Fibroblast of skin of right biceps (primary cell): ENCODE results near the gene EPS8L1.
"Not testable (repeated sequence)": the region's sequence is repeated elsewhere in the genome, so short reads cannot be mapped to it uniquely, and the experiment has no call there.

Experiments
- DNase-seq: peaks from one replicate; pipeline ENCODE4 v3.0.0-alpha.2; 2013

Gene EPS8L1

GRCh38 chr19:55096061-55096701 is 20.5 kb downstream of the EPS8L1 start:
- DNase-seq: no peak

DNA sequence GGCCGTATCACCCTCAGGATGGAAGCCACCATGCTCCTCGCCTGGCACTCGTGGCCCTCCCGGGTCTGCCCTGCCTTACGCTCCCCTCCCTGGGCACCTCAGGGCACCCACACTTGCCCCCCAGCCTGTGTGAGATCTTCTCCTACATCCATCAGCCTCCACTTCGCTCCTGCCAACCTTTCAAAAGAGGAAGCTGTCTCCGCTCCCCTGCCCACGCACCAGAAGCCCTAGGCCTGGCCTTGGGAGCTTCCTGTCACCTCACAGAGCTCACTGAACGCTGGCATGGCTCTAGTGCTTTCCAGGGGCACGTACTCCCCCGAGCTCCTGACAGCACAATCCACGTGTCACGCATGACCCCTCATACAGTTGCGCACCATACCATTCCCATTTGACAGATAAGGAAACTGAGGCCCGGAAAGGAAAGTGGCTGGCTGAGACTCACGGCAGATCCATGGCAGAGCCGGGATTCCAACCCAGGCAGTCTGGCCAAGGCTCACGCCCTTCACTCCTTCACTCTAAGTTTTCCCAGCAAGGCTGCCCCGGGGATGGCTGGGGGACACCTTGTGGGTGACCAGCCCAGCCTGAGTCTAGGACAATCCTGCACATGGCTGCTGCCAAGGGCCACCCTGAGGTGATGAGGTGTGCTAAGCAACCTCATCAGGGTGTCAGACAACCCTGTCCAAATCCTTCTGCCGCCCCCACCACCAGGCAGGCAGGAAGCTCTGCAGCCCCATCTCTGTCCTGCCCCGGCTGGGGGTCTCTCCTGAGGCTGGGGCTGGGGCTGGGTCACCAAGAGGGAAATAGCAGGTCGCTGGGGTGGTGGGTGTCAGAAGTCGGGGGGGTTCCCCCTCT is 22.4 kb downstream of the EPS8L1 start:
- DNase-seq: no peak

GRCh38 chr19:55098716-55099556 is 23.3 kb downstream of the EPS8L1 start:
- no peak for DNase-seq

DNA sequence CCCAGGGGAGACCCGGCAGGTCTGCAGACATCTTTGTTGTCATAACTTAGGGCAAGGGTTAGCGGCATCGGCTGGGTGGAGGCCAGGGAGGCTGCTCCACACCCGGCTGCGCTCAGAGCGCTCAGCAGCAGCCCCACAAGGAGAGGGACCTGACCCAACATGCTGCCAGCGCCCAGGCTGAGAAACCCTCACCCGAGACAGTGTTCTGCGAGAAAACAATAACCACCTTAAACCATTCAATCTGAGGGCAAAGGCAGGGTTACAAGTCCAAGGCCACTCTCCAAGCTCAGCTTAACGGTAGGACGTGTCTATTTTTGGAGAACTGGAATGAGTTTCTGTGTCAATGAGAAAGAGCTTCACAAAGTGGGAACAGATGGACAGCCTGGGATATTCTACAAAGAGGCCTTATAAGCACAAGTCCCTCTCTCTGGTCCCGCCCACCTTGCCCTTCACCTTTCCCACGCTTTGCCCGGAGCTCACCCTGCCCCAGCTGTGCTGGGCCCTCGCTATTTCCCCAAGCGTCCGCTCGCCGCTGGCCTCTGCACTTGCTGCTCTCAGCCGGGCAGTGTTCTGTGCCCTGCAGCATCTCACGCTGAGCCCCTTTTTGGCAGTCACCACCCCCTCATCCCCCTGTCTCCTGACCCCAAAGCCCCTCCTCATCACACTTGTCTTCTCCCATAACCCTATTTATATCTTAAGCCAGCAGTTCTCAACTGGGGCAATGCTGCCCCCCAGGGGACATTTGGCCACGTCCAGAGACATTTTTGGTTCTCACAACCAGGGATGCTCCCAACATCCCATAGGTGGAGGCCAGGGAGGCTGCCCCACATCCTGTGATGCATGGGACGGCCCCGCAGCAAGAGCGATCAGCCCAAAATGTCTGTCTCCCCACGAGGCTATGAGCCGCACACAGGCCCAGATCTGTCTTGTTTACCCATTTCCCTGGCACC is 24.2 kb downstream of the EPS8L1 start:
- no peak for DNase-seq

GRCh38 chr19:55101261-55101660 is 25.6 kb downstream of the EPS8L1 start:
- DNase-seq: no peak

- no peak for DNase-seq
Observed at GRCh38 chr19:55103190-55103589, 27.5 kb downstream of the EPS8L1 start.

DNA sequence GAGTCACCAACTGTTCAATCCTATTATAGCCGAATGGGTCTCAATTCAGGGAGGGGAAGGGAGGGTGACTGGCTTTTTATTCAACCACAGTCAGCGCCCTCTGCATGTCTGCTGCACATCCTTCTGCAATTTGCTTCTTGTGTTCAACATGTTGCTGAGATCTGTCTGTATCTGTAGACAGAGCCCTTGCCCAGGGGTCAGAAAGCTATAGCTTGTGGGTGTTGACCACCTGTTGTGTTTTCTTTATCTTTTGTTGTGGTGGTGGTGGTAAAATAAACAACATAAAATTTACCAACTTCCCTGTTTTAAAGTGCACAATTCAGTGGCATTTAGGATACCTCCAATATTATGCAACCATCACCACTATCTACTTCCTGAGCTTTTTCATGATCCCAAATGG is 29.6 kb downstream of the EPS8L1 start:
- DNase-seq: no peak

GRCh38 chr19:55106591-55106990 is 30.9 kb downstream of the EPS8L1 start:
- no peak for DNase-seq

DNA sequence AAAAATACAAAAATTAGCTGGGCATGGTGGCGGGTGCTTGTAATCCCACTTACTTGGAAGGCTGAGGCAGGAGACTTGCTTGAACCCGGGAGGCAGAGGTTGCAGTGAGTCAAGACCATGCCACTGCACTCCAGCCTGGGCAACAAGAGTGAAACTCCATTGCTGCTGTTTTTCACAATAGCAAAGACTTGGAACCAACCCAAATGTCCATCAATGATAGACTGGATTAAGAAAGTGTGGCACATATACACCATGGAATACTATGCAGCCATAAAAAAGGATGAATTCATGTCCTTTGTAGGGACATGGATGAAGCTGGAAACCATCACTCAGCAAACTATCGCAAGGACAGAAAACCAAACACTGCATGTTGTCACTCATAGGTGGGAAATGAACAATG is 31.6 kb downstream of the EPS8L1 start:
- not testable (repeated sequence) for DNase-seq

DNA sequence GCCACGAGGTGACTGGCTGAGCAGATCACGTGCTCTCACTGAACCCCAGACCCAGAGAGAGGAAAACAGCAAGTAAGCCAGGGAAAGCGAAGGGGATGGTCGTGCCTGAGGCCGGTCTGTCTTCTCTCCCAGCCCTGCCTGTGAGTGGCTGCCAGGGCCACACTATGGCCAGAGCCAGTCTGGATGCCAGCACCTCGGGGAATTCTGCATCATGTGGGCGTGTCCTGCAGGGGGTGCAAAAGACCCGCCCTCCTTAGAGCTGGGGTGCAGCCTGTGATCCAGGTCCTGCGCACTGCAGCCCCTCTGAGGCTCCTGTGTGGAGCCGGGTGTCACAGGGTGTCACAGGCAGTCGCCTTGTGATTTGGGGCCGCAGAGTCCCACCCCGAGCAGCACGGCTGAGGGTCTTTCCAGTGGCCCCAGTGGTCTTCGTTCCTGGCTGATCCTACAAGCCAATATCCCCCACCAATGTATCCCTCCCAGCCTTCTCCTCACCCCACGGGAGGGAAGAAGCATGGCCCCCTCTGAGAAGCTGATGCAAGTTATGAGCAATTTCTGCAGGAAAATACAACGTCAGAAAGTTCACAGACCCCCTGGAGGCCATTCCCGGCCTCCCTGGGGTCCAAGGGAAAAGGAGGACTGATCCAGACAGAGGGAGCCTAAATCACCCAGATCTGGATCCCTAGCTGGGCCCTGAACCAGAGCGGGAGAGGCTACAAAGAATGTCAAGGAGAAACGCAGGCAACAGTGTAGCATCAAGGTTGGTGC is 34.0 kb downstream of the EPS8L1 start:
- DNase-seq: no peak

DNA sequence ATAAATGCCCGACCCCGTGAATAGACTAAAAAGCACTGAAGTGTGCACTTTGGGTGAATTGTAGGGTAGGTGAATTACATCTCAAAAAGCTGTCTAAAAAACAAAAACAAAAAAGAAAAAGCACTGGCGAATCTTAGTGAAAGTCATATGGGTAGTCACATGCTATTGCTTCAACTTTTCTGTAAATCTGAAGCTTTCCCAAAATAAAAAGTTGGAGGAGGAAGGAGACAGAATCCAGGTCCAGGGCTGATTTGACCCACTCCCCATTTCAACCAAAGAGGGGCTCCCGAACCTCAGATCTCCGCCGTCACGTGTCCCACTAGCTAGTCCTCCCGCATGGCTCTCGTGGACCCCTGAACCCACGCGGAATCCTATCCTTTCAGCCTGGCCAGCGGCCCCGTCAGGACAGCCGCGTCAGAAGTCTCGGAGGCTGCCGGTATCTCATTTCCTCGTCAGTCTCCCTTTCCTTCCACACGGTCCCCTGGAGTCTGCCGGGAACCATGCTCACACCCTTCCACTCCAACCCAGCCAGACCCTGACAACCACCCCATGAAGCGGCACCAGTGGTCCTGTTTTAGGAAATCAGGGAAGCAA is 35.7 kb downstream of the EPS8L1 start:
- no peak for DNase-seq

DNA sequence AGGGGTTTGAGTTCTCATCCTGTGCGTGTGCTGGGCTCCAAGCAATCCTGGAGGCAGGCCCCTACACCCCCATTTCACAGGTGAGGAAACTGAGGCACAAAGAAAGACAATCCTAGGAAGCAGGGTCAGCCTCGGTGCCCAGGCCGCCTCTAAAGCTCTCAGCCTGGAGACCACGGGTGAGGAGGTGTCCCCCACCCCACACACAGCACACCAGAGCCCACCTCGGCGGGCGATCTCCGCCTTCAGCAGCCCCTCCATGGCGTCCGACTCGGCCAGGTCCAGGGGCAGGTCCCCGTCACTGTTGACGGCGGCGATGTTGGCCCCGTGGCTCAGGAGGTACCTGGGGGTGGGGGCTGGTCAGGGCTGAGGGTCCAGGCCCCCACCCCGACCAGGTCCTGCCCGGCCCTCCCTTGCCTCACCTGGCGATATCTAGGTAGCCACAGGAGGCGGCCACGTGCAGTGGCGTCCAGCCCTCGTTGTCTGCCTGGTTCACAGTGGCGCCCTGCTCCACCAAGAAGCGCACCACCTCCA is 36.6 kb downstream of the EPS8L1 start:
- no peak for DNase-seq

GRCh38 chr19:55112777-55113569 is 37.3 kb downstream of the EPS8L1 start:
- no peak for DNase-seq

- peak; percentile 83 for DNase-seq
Observed at GRCh38 chr19:55113570-55114039, 37.9 kb downstream of the EPS8L1 start.

DNA sequence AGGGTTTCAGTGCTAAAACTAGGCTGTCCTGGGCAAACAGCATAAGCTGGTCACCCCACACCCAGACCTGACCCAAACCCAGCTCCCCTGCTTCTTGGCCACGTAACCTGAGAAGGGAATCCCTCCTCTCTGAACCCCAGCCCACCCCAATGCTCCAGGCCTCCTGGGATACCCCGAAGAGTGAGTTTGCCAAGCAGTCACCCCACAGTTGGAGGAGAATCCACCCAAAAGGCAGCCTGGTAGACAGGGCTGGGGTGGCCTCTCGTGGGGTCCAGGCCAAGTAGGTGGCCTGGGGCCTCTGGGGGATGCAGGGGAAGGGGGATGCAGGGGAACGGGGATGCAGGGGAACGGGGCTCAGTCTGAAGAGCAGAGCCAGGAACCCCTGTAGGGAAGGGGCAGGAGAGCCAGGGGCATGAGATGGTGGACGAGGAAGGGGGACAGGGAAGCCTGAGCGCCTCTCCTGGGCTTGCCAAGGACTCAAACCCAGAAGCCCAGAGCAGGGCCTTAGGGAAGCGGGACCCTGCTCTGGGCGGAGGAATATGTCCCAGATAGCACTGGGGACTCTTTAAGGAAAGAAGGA is 39.0 kb downstream of the EPS8L1 start:
- no peak for DNase-seq

DNA sequence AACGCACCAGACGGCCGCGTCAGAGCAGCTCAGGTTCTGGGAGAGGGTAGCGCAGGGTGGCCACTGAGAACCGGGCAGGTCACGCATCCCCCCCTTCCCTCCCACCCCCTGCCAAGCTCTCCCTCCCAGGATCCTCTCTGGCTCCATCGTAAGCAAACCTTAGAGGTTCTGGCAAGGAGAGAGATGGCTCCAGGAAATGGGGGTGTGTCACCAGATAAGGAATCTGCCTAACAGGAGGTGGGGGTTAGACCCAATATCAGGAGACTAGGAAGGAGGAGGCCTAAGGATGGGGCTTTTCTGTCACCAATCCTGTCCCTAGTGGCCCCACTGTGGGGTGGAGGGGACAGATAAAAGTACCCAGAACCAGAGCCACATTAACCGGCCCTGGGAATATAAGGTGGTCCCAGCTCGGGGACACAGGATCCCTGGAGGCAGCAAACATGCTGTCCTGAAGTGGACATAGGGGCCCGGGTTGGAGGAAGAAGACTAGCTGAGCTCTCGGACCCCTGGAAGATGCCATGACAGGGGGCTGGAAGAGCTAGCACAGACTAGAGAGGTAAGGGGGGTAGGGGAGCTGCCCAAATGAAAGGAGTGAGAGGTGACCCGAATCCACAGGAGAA is 39.9 kb downstream of the EPS8L1 start:
- peak; percentile 52 for DNase-seq

DNA sequence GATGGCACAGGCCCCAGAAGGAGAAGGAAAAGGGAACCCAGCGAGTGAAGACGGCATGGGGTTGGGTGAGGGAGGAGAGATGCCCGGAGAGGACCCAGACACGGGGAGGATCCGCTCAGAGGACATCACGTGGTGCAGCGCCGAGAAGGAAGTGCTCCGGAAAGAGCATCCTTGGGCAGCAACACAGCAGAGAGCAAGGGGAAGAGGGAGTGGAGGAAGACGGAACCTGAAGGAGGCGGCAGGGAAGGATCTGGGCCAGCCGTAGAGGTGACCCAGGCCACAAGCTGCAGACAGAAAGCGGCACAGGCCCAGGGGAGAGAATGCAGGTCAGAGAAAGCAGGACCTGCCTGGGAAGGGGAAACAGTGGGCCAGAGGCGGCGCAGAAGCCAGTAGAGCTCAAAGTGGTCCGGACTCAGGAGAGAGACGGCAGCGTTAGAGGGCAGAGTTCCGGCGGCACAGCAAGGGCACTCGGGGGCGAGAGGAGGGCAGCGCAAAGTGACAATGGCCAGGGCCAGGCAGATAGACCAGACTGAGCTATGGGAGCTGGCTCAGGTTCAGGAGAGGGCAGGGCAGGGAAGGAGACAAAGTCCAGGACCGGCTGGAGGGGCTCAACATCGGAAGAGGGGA is 40.7 kb downstream of the EPS8L1 start:
- DNase-seq: peak; percentile 56

DNA sequence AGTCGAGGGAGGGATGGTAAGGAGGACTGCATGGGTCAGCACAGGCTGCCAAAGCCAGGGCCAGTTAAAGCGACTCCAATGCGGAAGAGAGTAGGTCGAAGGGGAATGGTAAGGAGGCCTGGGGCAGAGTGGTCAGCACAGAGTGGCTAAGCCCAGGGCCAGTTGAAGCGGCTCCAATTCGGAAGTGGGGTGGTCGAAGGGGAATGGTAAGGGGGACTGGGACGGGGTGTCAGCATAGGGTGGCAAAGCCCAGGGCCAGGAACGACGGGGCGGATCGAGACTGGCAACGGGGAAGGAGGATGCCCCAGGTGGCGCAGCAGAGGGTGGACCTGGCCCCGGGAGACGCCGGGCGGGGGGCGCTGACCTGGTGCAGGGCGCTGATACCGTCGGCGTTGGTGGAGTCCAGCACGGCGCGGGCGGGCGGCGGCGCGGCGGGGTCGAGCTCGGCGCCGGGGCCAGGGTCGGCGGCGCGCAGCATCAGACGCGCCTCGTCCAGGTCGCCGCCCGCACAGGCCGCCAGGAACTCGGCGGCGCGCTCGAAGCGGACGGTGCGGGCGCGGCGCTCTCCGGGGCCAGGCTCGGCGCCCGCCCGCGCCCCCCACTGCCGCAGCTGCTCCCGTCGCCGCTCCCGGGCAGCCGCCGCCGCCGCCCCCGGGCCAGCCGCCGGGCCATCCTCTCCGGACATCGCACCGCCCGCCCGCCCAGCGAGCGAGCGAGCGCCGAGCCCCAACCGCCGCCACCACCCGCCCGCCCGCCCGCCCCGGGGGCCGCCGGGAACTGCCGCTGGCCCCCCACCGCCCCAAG is 41.4 kb downstream of the EPS8L1 start, which contains the start of gene PPP1R12C:
Gene PPP1R12C, minus strand, starts transcription at position 779 of the 804 bp plus-strand sequence. Its CDS starts 94 bp downstream, at position 685.
- DNase-seq: no peak
